Hepatocyte (in vitro differentiated cells): ENCODE results near the gene GALNT7.

Source experiments
- CTCF ChIP-seq: fragments of 200-600 bp; sonication (generic); IDR thresholded peaks from 2 replicates; pipeline ENCODE4 v1.5.1; 2016; ENCODE audit warnings: antibody characterized with exemption, mild to moderate bottlenecking; ENCODE audit not compliant: poor library complexity
- EZH2 ChIP-seq: fragments of 200-600 bp; sonication (generic); IDR thresholded peaks from 2 replicates; pipeline ENCODE4 v1.6.1; 2016; ENCODE audit warnings: antibody characterized with exemption, mild to moderate bottlenecking, borderline replicate concordance
- EZH2phosphoT487 ChIP-seq: fragments of 200-600 bp; sonication (generic); IDR thresholded peaks from one replicate; pipeline ENCODE4 v1.6.1; 2018; ENCODE audit warnings: antibody characterized with exemption, mild to moderate bottlenecking, low read depth, moderate library complexity; ENCODE audit not compliant: unreplicated experiment, severe bottlenecking

GRCh38 chr4:173217727-173218126, 49.1 kb downstream of the GALNT7 start:
- TF ChIP-seq CTCF = no peak
- no peak for TF ChIP-seq EZH2phosphoT487
- no peak for TF ChIP-seq EZH2
